ENCODE data around the gene EEF1B2.
"Not testable (repeated sequence)": the region's sequence is repeated elsewhere in the genome, so short reads cannot be mapped to it uniquely, and the experiment has no call there.

Gene EEF1B2

GRCh38 chr2:206202446-206202845 lies 42.8 kb downstream of the EEF1B2 start:
- Histone ChIP-seq H3K36me3 (ENCODE audit: insufficient read depth, low read length) (no peaks in the 10 kb centered on the region), H3K4me3 (ENCODE audit: low read depth in 1 of 2, low read length in 2 of 2) (no peak overlapping the region), H3K4me1 (ENCODE audit: insufficient read depth, low read length) (no peaks in the 10 kb centered on the region), H3K79me2 (ENCODE audit: insufficient read depth, low read length) (no peaks in the 10 kb centered on the region), H3K9ac (ENCODE audit: low read depth, low read length) (no peak overlapping the region), H3K27ac (ENCODE audit: low read length) (no peak overlapping the region), H3K27me3 (ENCODE audit: insufficient read depth, low read length, poor library complexity) (no peaks in the 10 kb centered on the region), H3K4me2 (ENCODE audit: insufficient read depth, low read length) (no peak overlapping the region), H3K9me3 (ENCODE audit: insufficient read depth, low read length, severe bottlenecking) (no peaks in the 10 kb centered on the region), H2AFZ (ENCODE audit: low read depth, low read length) (no peak overlapping the region), H4K20me1 (ENCODE audit: insufficient read depth, low read length) (no peaks in the 10 kb centered on the region)
- DNase-seq (no peak), ATAC-seq (ENCODE audit: insufficient read depth, low read depth) (no peak)
- TF ChIP-seq CTCF (IDR thresholded peaks at IDR 0.05; ENCODE audit: borderline replicate concordance, extremely low read depth, low read length, poor library complexity, severe bottlenecking): no peak
- no peak for TF ChIP-seq EZH2 (IDR thresholded peaks at IDR 0.05; ENCODE audit: borderline replicate concordance, low read depth, low read length, severe bottlenecking)

- ATAC-seq (ENCODE audit: insufficient read depth, low read depth) (no peak), DNase-seq (no peak)
- Histone ChIP-seq H3K36me3 (ENCODE audit: insufficient read depth, low read length) (no peaks in the 10 kb centered on the region), H4K20me1 (ENCODE audit: insufficient read depth, low read length) (no peaks in the 10 kb centered on the region), H3K9ac (ENCODE audit: low read depth, low read length) (no peak overlapping the region), H3K4me1 (ENCODE audit: insufficient read depth, low read length) (no peaks in the 10 kb centered on the region), H3K4me2 (ENCODE audit: insufficient read depth, low read length) (no peak overlapping the region), H3K79me2 (ENCODE audit: insufficient read depth, low read length) (no peaks in the 10 kb centered on the region), H3K4me3 (ENCODE audit: low read depth in 1 of 2, low read length in 2 of 2) (no peak overlapping the region), H3K27me3 (ENCODE audit: insufficient read depth, low read length, poor library complexity) (no peaks in the 10 kb centered on the region), H3K9me3 (ENCODE audit: insufficient read depth, low read length, severe bottlenecking) (no peaks in the 10 kb centered on the region), H3K27ac (ENCODE audit: low read length) (no peak overlapping the region), H2AFZ (ENCODE audit: low read depth, low read length) (no peak overlapping the region)
- TF ChIP-seq CTCF (IDR thresholded peaks at IDR 0.05; ENCODE audit: borderline replicate concordance, extremely low read depth, low read length, poor library complexity, severe bottlenecking): no peak
- no peak for TF ChIP-seq EZH2 (IDR thresholded peaks at IDR 0.05; ENCODE audit: borderline replicate concordance, low read depth, low read length, severe bottlenecking)
Measured at GRCh38 chr2:206203331-206203730, 43.6 kb downstream of the EEF1B2 start.

- H3K4me2 ChIP-seq (ENCODE audit: insufficient read depth, low read length): no peak overlapping the region
- no peaks in the 10 kb centered on the region for H3K79me2 ChIP-seq (ENCODE audit: insufficient read depth, low read length)
- ATAC-seq (ENCODE audit: insufficient read depth, low read depth): no peak
- no peaks in the 10 kb centered on the region for H4K20me1 ChIP-seq (ENCODE audit: insufficient read depth, low read length)
- H3K4me3 ChIP-seq (ENCODE audit: low read depth in 1 of 2, low read length in 2 of 2): no peak overlapping the region
- H2AFZ ChIP-seq (ENCODE audit: low read depth, low read length): no peak overlapping the region
- H3K4me1 ChIP-seq (ENCODE audit: insufficient read depth, low read length): no peaks in the 10 kb centered on the region
- H3K27me3 ChIP-seq (ENCODE audit: insufficient read depth, low read length, poor library complexity): no peaks in the 10 kb centered on the region
- no peak overlapping the region for H3K9ac ChIP-seq (ENCODE audit: low read depth, low read length)
- TF ChIP-seq EZH2 (IDR thresholded peaks at IDR 0.05; ENCODE audit: borderline replicate concordance, low read depth, low read length, severe bottlenecking): no peak
- TF ChIP-seq CTCF (IDR thresholded peaks at IDR 0.05; ENCODE audit: borderline replicate concordance, extremely low read depth, low read length, poor library complexity, severe bottlenecking): no peak
- no peak for DNase-seq
- no peak overlapping the region for H3K27ac ChIP-seq (ENCODE audit: low read length)
- H3K36me3 ChIP-seq (ENCODE audit: insufficient read depth, low read length): no peaks in the 10 kb centered on the region
- H3K9me3 ChIP-seq (ENCODE audit: insufficient read depth, low read length, severe bottlenecking): no peaks in the 10 kb centered on the region
Measured at GRCh38 chr2:206204710-206205109, 45.0 kb downstream of the EEF1B2 start.

- H3K27ac ChIP-seq (ENCODE audit: low read length); ATAC-seq (ENCODE audit: insufficient read depth, low read depth); H3K4me2 ChIP-seq (ENCODE audit: insufficient read depth, low read length): not testable (repeated sequence)
Measured at GRCh38 chr2:206207316-206207715, 47.6 kb downstream of the EEF1B2 start.

More at GRCh38 chr2:206207316-206207715, 47.6 kb downstream of the EEF1B2 start:
- not testable (repeated sequence) for H3K9ac ChIP-seq (ENCODE audit: low read depth, low read length); H4K20me1 ChIP-seq (ENCODE audit: insufficient read depth, low read length); H3K36me3 ChIP-seq (ENCODE audit: insufficient read depth, low read length); H3K9me3 ChIP-seq (ENCODE audit: insufficient read depth, low read length, severe bottlenecking); H3K4me3 ChIP-seq (ENCODE audit: low read depth in 1 of 2, low read length in 2 of 2); H3K4me1 ChIP-seq (ENCODE audit: insufficient read depth, low read length); H2AFZ ChIP-seq (ENCODE audit: low read depth, low read length); H3K27me3 ChIP-seq (ENCODE audit: insufficient read depth, low read length, poor library complexity); DNase-seq; H3K79me2 ChIP-seq (ENCODE audit: insufficient read depth, low read length)

Data from DND-41 (cell line).